H1 (cell line): ENCODE data around the gene RFLNA.

ENCODE experiments used
- CTCF ChIP-seq, 3 experiments: IDR thresholded peaks; 1 replicate in 2 of 3; 2 replicates in 1 of 3; pipeline versions ENCODE4 v1.5.1 to v1.6.1; 2011; ENCODE audit warnings: low read length in 3 of 3, mild to moderate bottlenecking in 3 of 3, inconsistent platforms in 2 of 3, low read depth in 1 of 3, moderate library complexity in 1 of 3; ENCODE audit not compliant: insufficient read depth in 1 of 3; ENCODE audit errors: control extremely low read depth in 1 of 3
- EZH2 ChIP-seq: fragments of 200-600 bp; sonication (generic); IDR thresholded peaks from 2 replicates; pipeline ENCODE4 v1.7.1; 2012; ENCODE audit warnings: low read depth, mild to moderate bottlenecking, moderate library complexity, low read length, inconsistent platforms; ENCODE audit not compliant: severe bottlenecking
- GABPA ChIP-seq: IDR thresholded peaks from 2 replicates; pipeline ENCODE4 v1.6.1; 2011; ENCODE audit warnings: mild to moderate bottlenecking, low read length, moderate library complexity, borderline replicate concordance; ENCODE audit not compliant: insufficient read depth
- JUND ChIP-seq: IDR thresholded peaks from 2 replicates; pipeline ENCODE4 v1.6.1; 2011; ENCODE audit warnings: mild to moderate bottlenecking, improper control_type of control experiment, low read length
- KDM1A ChIP-seq: fragments of 200-600, 300-600 bp; sonication (generic); IDR thresholded peaks from 2 replicates; pipeline ENCODE4 v1.7.1; 2016; ENCODE audit warnings: mild to moderate bottlenecking, low read length, borderline replicate concordance
- NANOG ChIP-seq: IDR thresholded peaks from 2 replicates; pipeline ENCODE4 v1.6.1; 2011; ENCODE audit warnings: low read length, low read depth, mild to moderate bottlenecking, inconsistent platforms; ENCODE audit not compliant: insufficient read depth, poor library complexity, severe bottlenecking
- POLR2A ChIP-seq, 2 experiments: IDR thresholded peaks; 1 replicate in 1 of 2; 2 replicates in 1 of 2; pipeline ENCODE4 v1.6.1; 2011; ENCODE audit warnings: low read depth in 2 of 2, low read length in 2 of 2, mild to moderate bottlenecking in 2 of 2; ENCODE audit errors: control extremely low read depth in 1 of 2
- RBBP5 ChIP-seq: IDR thresholded peaks from 2 replicates; pipeline ENCODE4 v1.7.1; 2012; ENCODE audit warnings: low read depth, mild to moderate bottlenecking, inconsistent platforms, low read length, moderate library complexity, borderline replicate concordance
- RXRA ChIP-seq: IDR thresholded peaks from 2 replicates; pipeline ENCODE4 v1.6.1; 2011; ENCODE audit warnings: low read depth, mild to moderate bottlenecking, low read length, moderate library complexity; ENCODE audit not compliant: insufficient read depth
- SP1 ChIP-seq: IDR thresholded peaks from 2 replicates; pipeline ENCODE4 v1.6.1; 2011; ENCODE audit warnings: low read depth, low read length
- ZNF274 ChIP-seq: IDR thresholded peaks from 2 replicates; pipeline ENCODE4 v1.7.0; 2012; ENCODE audit warnings: low read length, borderline replicate concordance; ENCODE audit errors: extremely low read depth
- TF ChIP-seq, protein P1 (sequence below): IDR thresholded peaks from 2 replicates; pipeline ENCODE4 v1.6.1; 2012; ENCODE audit warnings: inconsistent platforms

DNA sequence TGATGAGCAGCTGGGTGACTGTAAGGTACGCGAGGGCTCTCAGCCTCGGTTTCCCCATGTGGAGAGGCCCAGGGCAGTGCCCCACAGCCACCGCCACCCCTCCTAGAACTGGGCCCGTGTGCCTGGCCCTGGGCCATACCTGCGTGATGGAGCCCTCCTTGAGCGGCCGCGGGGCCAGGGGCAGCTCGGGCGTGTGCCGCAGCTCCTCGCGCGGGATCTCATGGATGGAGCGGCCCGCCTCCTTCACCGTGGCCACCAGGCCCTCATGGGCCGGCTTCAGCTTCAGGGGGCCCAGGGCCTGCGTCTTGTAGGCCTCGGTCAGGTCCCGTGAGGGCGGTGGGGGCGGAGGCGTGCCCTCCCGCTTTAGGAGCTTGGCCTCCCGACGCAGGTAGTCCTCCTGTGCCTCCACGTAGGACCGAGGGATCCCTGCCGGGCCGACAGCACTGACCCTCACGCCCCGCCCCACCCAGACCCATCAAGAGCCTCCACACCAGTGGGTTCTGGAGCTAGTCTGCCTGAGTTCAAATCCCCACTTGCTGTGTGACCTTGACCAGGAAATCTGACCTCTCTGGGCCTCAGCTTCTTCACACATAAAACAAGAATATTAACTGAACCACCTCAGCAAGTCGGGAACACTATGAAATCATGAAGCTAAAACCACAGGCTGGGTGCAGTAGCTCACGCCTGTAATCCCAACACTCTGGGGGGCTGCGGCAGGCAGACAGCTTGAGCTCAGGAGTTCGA lies 51.7 kb downstream of the RFLNA start:
- TF ChIP-seq CTCF (IDR thresholded peaks at IDR 0.05; ENCODE audit: control extremely low read depth in 1 of 3, insufficient read depth in 1 of 3, low read depth in 1 of 3, low read length in 3 of 3) (no peak), RXRA (no peak), RBBP5 (no peak), POLR2A (IDR thresholded peaks at IDR 0.05; ENCODE audit: control extremely low read depth in 1 of 2, low read depth in 2 of 2, low read length in 2 of 2) (no peak), ZNF274 (no peak), JUND (no peak), SP1 (no peak), NANOG (no peak), GABPA (no peak), KDM1A (no peak), EZH2 (no peak)
- TF ChIP-seq, protein P1, sequence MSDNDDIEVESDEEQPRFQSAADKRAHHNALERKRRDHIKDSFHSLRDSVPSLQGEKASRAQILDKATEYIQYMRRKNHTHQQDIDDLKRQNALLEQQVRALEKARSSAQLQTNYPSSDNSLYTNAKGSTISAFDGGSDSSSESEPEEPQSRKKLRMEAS: no peak
